GM12874 (cell line): ENCODE results near the gene SNX21.

ENCODE experiments used
- TF ChIP-seq, protein P1 (sequence below): IDR thresholded peaks from 2 replicates; pipeline ENCODE4 v1.5.1; 2011; ENCODE audit warnings: low read depth, mild to moderate bottlenecking, control low read depth, low read length, moderate library complexity; ENCODE audit not compliant: insufficient read depth

SNX21 gene

GRCh38 chr20:45882469-45883099 is 49.0 kb downstream of the SNX21 start:
- TF ChIP-seq, protein P1, sequence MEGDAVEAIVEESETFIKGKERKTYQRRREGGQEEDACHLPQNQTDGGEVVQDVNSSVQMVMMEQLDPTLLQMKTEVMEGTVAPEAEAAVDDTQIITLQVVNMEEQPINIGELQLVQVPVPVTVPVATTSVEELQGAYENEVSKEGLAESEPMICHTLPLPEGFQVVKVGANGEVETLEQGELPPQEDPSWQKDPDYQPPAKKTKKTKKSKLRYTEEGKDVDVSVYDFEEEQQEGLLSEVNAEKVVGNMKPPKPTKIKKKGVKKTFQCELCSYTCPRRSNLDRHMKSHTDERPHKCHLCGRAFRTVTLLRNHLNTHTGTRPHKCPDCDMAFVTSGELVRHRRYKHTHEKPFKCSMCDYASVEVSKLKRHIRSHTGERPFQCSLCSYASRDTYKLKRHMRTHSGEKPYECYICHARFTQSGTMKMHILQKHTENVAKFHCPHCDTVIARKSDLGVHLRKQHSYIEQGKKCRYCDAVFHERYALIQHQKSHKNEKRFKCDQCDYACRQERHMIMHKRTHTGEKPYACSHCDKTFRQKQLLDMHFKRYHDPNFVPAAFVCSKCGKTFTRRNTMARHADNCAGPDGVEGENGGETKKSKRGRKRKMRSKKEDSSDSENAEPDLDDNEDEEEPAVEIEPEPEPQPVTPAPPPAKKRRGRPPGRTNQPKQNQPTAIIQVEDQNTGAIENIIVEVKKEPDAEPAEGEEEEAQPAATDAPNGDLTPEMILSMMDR, result no peak

GRCh38 chr20:45883100-45883469 is 49.5 kb downstream of the SNX21 start:
- TF ChIP-seq, protein P1, result no peak

GRCh38 chr20:45886590-45887345 is 53.2 kb downstream of the SNX21 start:
- TF ChIP-seq, protein P1, result no peak

GRCh38 chr20:45887346-45887715 is 53.7 kb downstream of the SNX21 start, which contains the start of gene SPATA25:
SPATA25 (minus strand) TSS chr20:45887622; CDS start chr20:45887590, 32 bp downstream.
- TF ChIP-seq, protein P1, result no peak

GRCh38 chr20:45888681-45889080 is 55.1 kb downstream of the SNX21 start:
- TF ChIP-seq, protein P1, result no peak

DNA sequence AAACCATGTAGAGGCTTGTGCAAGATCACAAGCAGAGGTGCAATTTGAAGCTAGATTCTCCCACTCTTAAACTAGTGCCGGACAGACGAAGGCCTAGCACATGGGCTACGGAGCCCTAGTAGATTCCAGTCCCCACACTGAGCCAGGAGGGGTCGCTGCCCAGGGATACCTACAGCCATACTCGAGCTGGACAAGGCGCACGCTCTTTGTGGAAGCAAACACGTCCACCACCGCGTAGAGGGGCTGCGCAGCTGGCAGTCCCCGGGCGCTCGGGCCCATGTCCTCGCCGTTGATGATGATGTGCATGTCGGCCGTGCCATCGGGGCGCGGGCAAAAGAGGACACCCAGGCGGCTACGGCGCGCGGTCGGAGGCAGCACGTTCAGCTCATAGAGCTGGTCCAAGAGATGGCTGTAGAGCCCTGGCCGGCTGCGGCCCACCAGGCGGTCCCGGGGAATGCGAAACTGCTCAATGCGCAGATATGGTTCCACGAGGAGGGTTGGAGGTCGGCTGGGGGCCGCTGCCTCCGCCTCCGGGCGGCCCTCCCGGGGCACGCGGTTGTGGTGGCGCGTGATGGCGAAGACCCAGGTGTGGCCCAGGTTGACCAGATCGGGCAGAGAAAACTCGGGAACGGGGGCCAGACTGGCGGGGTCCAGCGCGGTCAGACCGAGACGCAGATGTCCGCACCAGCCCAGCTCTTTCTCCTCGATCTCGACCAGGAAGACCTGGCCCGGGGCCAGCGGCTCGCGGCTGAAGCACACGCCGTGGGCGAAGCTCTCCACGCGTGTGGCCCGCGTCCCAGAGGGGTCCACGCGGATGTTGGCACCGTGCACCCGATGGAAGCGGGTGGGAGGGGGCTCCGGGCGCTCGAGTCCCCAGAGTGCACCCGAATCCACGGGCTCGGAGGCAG is 56.7 kb downstream of the SNX21 start:
- TF ChIP-seq, protein P1, result peak; percentile 48; the same call in 1 of the 2 replicates
